Lower leg skin (tissue), 3 donors: ENCODE data around the gene ADAMTSL1.

Source experiments
- CTCF ChIP-seq, 3 donors: fragments of 450-650 bp; IDR thresholded peaks; one replicate each; pipeline ENCODE4 v1.5.1; 2016; ENCODE audit warnings: antibody characterized with exemption in 3 of 3, mild to moderate bottlenecking in 3 of 3, moderate library complexity in 2 of 3
- POLR2A ChIP-seq, 2 donors: fragments of 450-650 bp; IDR thresholded peaks; one replicate each; pipeline ENCODE4 v1.6.1; 2016 to 2017; ENCODE audit warnings: antibody characterized with exemption in 2 of 2, mild to moderate bottlenecking in 1 of 2, moderate library complexity in 1 of 2

GRCh38 chr9:18437315-18438201 is 36.4 kb upstream of the ADAMTSL1 start:
- TF ChIP-seq POLR2A (IDR thresholded peaks at IDR 0.05) (no peak), CTCF (IDR thresholded peaks at IDR 0.05) (no peak)
